Dermis microvascular lymphatic vessel endothelial cell (primary cell): ENCODE measurements around the gene ARHGAP30. TPM values are rescaled to one million over a fixed set of nuclear protein-coding genes. Genes with fewer than 3 reads are reported as not detected.

ENCODE experiments used
- DNase-seq, 2 donors: peaks; one replicate each; pipeline versions ENCODE4 v3.0.0 to v3.0.0-alpha.2; 2010; ENCODE audit warnings: low read depth in 2 of 2
- total RNA-seq: library from RNA; depleted of rRNA; stranded (reverse); fragments of >200 nt; gene quantifications from 2 replicates; pipeline ENCODE4 v1.2.1, GENCODE V29; 2014

The ARHGAP30 gene
- total RNA-seq, 1 donor from 2014 or later: not detected

GRCh38 chr1:161089938-161090337 is 20.2 kb upstream of the ARHGAP30 start:
- no peak for DNase-seq

GRCh38 chr1:161089251-161089924 is 19.7 kb upstream of the ARHGAP30 start, which contains the start of gene NECTIN4:
Gene NECTIN4, minus strand, starts transcription at chr1:161089558. Its CDS starts 262 bp downstream, at chr1:161089296.
- no peak for DNase-seq

GRCh38 chr1:161088587-161089110 is 19.0 kb upstream of the ARHGAP30 start:
- DNase-seq: no peak

DNA sequence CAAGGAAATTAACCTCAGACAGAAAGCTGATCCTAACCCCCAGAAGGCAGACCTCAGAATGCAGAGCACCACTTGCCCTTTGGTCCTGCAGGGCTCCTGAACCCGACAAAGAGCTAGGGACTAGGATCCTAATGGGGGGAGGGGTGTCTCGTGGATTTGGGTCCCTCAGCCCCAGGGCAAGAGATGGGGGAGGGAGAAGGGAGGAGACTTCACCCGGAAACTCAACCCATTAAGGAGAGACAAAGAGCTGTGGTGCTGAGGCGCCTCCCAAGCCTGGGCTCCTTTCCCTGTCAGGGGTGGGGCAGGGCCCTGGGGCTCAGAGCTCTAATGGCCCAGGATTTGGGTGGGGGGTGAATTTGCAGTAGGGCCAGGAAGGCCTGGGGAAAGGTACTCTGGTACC is 16.8 kb upstream of the ARHGAP30 start:
- DNase-seq: no peak

- no peak for DNase-seq
These were observed 15.5 kb upstream of the ARHGAP30 start for GRCh38 chr1:161085165-161085564.

GRCh38 chr1:161084597-161084988 is 14.9 kb upstream of the ARHGAP30 start:
- no peak for DNase-seq

DNA sequence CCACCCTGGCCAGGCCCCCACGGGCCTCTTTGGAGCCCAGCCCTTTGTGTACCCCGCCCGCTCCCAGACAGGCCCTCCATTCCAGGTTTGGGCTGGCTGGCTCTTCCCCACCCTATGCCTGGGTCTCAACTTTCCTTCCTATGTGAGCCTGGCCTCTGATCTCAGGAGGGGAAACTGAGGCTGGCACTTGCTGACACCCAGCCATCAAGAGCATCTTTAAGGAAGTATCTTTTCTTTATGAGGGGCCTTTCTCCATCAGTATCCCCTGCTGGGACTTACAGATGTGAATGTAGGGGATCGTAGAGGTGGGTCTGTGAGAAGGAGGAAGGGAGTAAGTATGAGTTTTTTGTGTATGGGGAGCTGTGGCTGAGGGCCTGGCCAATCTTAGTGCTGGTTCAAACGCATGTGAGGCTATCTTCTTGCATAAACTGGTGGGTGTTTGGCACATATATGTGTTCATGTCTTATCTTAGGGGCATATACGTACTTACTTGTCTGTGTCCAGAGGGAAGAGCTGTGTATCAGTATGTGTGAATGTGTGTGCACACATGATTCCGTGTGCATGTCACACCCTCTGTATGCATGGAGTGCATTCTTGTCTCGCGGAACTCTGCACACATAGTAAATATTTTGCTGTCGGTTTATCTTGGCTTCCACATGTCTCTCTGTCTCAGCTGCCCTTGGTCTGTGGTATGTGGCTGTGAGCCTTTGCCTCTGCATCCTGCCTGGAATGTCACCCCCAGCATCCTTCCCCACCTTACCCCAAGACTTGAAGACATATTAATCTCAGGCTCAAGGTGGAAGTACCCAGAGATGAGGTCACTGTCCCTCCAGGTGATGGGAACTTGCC is 14.3 kb upstream of the ARHGAP30 start:
- DNase-seq: no peak

GRCh38 chr1:161082996-161083747 is 13.5 kb upstream of the ARHGAP30 start:
- DNase-seq: peak in 1 of 2 donors; percentile 16

DNA sequence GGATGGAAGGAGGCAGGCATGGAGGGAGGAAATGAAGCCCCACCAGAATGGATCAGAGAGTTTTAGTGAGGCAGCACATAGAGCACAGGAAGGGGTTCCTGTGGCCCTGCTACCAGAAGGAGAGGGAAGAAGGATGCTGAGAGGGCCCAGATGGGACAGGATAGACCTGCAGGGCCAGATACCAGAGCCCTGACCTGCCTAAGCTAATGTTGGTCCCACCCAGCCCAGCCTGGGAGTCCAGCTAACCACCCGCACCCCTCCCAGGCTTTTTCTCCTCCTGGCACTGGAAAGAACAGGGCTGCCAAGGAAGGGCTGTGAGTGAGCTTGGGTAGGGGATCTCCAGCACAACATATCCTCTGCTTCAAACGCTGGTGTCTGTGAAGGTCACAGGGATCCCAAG is 12.8 kb upstream of the ARHGAP30 start:
- DNase-seq: no peak

- DNase-seq: no peak
These were observed 11.8 kb upstream of the ARHGAP30 start for GRCh38 chr1:161081519-161081918.

DNA sequence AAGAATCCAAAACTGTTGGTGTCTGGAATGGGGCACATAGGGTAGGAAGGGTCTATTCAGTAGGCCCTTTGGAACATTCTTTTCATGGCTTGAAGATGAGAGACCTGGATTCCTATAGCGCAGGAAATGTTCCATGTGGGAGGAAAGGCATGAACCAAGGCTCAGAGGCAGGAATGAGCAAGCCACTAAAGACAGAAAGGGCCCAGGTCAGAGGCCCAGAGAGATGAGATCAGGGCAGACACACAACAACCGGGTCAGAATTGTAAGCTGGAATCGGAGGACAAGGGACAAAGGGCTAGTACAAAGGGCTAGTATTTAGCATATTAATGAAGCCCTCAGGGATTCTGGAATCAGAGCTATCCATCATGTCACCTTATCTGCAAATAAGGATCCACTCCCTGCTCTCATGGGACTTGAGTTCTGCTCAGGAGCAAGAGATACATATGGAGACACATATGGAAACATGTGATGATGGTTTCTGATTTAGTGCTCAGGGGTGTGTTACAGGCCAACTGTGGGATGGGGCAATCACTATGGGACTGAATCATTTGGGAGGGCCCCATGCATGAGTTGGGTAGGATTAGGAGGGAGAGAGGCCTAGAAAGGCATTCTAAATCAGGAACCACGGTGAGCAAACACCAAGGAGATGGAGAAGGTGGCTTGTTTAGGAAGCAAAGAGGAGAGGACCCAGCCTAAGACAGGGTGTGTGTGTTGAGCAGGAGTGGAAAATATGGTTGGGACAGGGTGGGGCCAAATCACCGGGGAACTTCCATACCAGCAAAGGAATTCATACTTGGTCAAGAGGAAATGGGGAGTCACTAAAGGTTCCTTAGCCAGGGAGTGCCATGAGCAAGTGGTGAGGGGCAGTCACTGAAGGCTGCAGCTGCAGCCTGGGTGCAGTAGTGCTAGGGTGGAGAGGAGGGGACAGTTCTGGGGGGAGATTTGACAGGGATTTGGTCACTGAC is 11.0 kb upstream of the ARHGAP30 start:
- DNase-seq: no peak

- no peak for DNase-seq
These were observed 9.9 kb upstream of the ARHGAP30 start for GRCh38 chr1:161079436-161080110.

DNA sequence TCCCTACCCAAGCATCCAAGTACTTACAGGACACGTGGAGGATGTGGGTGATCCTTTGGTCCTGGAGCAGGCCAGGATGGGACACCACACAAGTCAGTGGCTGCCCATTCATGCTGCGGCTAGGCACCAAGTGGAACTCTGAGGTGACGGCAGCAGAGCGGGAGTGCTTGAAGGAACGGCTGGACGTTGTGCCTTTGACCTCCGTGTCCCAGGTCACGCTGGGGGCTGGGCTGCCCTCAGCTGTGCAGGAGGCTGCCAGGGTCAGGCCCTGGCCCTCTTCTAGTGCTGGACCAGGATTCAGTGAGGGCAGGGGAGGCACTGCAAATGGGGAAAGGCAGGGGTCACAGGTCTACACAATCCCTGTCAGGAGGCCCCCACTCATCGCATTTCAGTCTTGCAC is 7.7 kb upstream of the ARHGAP30 start:
- no peak for DNase-seq

- no peak for DNase-seq
These were observed 6.7 kb upstream of the ARHGAP30 start for GRCh38 chr1:161076410-161076809.

DNA sequence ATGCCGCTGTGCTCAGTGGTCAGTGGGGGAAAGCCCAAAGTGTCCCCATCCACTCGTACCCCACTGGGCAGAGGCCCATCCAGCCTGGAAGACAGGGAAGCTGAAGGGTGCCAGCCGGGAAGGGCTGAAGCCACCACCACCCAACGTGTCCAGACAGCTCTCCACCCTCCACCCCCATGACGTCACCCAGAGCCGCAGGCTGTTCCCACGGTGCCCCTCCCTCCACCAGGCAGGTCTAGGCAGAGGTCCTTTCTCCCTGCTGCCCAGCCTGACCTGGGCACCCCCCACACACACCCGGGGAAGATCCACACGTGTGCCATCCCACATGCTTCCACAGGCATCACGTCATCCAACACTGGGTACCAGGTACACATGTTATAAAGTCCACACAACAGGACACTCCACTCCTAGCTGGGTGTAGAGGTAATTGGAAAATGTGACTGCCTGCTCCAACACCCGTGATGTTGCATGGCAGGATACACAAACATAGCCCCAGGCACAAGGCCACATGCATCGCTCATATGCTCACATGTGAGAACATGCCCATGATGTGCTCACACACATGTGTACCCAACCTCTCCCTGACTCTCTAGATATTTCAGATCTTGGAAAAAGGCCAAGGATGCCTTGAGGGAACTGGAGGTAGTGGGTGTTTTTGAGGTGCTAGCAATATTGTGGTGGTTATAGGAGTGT is 5.1 kb upstream of the ARHGAP30 start:
- DNase-seq: no peak

DNA sequence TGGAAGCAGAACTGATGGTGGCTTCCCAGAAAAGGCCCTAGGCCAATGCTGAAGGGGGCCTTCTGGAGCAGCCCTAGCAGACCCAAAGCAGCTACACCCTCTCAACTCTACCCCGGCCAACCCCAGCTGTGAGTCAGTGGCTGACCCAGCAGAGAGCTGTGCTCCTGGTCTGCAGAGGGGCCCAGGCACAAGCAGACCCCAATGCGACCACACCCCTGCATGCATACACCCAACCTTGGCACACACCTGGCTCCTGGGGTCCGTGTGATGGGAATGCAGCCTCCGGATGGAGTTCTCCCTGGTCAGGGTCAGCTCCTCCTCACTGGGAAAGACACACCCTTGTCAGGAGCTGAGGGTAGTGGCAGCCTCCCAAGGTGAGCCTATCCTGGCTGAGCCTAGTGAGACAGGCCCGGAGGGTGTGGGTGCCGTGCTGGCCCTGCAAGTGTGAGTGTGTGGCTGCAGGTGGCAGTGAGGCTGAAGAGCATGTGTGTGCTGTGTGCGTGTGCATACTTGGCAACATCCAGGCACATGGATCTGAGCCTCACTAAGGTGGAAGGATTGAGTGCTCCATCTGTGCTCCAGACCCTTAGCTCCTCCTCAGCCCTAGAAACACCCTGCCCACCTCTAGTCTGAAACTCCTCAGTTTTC is 3.9 kb upstream of the ARHGAP30 start:
- DNase-seq: no peak

DNA sequence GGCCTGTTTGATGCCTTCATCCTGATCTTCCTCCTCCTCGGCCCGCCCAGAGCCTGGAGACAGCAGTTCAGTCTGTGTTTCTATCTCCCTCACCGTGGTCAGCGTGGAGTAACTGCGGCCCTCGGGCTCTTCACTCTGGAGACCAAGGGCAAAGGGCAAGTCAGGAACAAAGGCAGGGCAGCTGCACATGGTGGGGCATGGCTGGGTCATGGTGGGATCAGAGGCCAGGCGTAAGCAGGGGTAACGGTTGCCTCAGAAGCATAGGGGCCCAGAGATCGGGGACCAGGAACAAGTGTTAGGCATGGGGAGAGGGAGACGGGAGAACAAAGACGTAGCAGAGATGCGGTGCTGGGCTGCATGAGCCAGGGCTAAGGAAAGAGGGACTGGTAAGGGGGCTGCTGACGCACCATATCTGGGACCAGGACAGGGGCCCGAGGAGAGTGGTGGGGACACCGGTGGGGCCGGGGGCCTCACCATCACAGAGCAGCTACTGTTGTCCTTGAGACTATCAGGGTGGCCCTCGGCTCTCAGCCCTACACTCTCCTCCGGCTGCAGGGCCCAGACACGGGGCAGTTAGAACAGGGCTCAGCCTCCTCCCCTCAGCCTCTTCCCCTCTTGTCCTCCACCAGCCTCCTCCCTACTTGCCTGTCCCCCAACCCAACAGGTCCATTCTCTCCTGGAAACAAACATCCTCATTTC is 3.2 kb upstream of the ARHGAP30 start:
- DNase-seq: no peak

DNA sequence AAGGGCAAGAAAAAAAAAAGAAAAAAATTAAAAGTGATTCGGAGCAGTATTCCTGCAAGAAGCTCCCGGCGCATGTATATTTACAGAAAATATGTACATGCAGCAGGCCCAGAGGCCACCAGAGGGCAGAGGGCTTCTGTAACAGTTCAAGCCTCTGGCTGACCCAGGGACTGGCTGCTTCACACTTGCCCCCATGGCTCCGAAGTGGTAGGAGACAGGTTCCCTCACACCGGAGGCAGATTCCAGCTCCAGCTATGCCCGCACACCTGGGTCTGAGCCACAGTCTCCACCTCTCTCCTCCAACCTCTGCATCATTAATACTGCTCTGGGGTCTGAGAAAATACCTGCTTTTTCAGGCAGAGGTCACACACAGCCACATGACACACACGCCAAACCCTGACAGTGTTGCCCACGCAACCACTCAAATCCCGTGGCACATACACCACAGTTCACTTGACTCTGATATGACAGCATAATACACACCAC is 2.2 kb upstream of the ARHGAP30 start:
- peak in 1 of 2 donors; percentile 17 for DNase-seq
